SK-N-SH treated with all-trans-retinoic acid at 6 μM for 48 hours (cell line): ENCODE measurements around the gene SPATA33.

ENCODE experiments used
- ATAC-seq: fragments of 200-7000 bp; cut with Tn5 transposase; 3 replicates; pipeline ENCODE4 v1.9.1; 2020; ENCODE audit warnings: mild to moderate bottlenecking, moderate library complexity
- ARNTL ChIP-seq: fragments of 450-650 bp; formaldehyde crosslinking; IDR thresholded peaks from 2 replicates; pipeline ENCODE4 v1.5.0; 2020; ENCODE audit warnings: low read depth, mild to moderate bottlenecking, moderate library complexity, borderline replicate concordance
- BACH2 ChIP-seq: fragments of 250-450 bp; sonication (Bioruptor Pico); IDR thresholded peaks from 2 replicates; pipeline ENCODE4 v1.9.0; 2021; ENCODE audit warnings: mild to moderate bottlenecking, borderline replicate concordance
- CREB5 ChIP-seq: fragments of 250-450 bp; sonication (Bioruptor Pico); IDR thresholded peaks from 2 replicates; pipeline ENCODE4 v1.5.1; 2020; ENCODE audit warnings: low read depth, mild to moderate bottlenecking, moderate library complexity
- CSRNP3 ChIP-seq: fragments of 250-450 bp; sonication (Bioruptor Pico); IDR thresholded peaks from 2 replicates; pipeline ENCODE4 v1.5.1; 2021; ENCODE audit warnings: mild to moderate bottlenecking, moderate library complexity
- ESRRG ChIP-seq: fragments of 250-450 bp; sonication (Bioruptor Pico); IDR thresholded peaks from 2 replicates; pipeline ENCODE4 v1.6.1; 2021; ENCODE audit warnings: mild to moderate bottlenecking
- OSR1 ChIP-seq: fragments of 250-450 bp; sonication (Bioruptor Pico); IDR thresholded peaks from 2 replicates; pipeline ENCODE4 v1.8.0; 2022; ENCODE audit warnings: moderate library complexity, mild to moderate bottlenecking, inconsistent platforms
- PATZ1 ChIP-seq: fragments of 250-450 bp; sonication (Bioruptor Pico); IDR thresholded peaks from 2 replicates; pipeline ENCODE4 v1.8.0; 2020; ENCODE audit warnings: mild to moderate bottlenecking, moderate library complexity, borderline replicate concordance
- POU6F1 ChIP-seq: fragments of 250-450 bp; sonication (Bioruptor Pico); IDR thresholded peaks from 2 replicates; pipeline ENCODE4 v1.8.0; 2021; ENCODE audit warnings: low read depth, mild to moderate bottlenecking, moderate library complexity, borderline replicate concordance
- PPARA ChIP-seq: fragments of 250-450 bp; sonication (Bioruptor Pico); IDR thresholded peaks from 2 replicates; pipeline ENCODE4 v1.5.0; 2020; ENCODE audit warnings: mild to moderate bottlenecking, borderline replicate concordance
- RARB ChIP-seq: fragments of 250-450 bp; sonication (Bioruptor Pico); IDR thresholded peaks from 2 replicates; pipeline ENCODE4 v1.8.0; 2021; ENCODE audit warnings: mild to moderate bottlenecking, moderate library complexity
- SNAI2 ChIP-seq: fragments of 250-450 bp; sonication (Bioruptor Pico); IDR thresholded peaks from 2 replicates; pipeline ENCODE4 v1.5.0; 2020; ENCODE audit warnings: mild to moderate bottlenecking, moderate library complexity
- TCF4 ChIP-seq: fragments of 250-450 bp; sonication (Bioruptor Pico); IDR thresholded peaks from 2 replicates; pipeline ENCODE4 v1.8.0; 2021; ENCODE audit warnings: mild to moderate bottlenecking, moderate library complexity, borderline replicate concordance
- TOX ChIP-seq: fragments of 250-450 bp; sonication (Bioruptor Pico); IDR thresholded peaks from 2 replicates; pipeline ENCODE4 v1.8.0; 2021; ENCODE audit warnings: mild to moderate bottlenecking, moderate library complexity, borderline replicate concordance
- TSHZ2 ChIP-seq: fragments of 250-450 bp; sonication (Bioruptor Pico); IDR thresholded peaks from 2 replicates; pipeline ENCODE4 v1.5.0; 2020; ENCODE audit warnings: mild to moderate bottlenecking, moderate library complexity
- ZC3H10 ChIP-seq: fragments of 250-450 bp; sonication (Bioruptor Pico); IDR thresholded peaks from 2 replicates; pipeline ENCODE4 v1.5.1; 2021; ENCODE audit warnings: mild to moderate bottlenecking, moderate library complexity
- ZFP3 ChIP-seq: fragments of 250-450 bp; sonication (Bioruptor Pico); IDR thresholded peaks from 2 replicates; pipeline ENCODE4 v1.5.0; 2020; ENCODE audit warnings: mild to moderate bottlenecking, moderate library complexity
- ZFP30 ChIP-seq: fragments of 450-650 bp; formaldehyde crosslinking; IDR thresholded peaks from 2 replicates; pipeline ENCODE4 v1.5.0; 2022; ENCODE audit warnings: mild to moderate bottlenecking, moderate library complexity
- ZNF565 ChIP-seq: fragments of 450-650 bp; formaldehyde crosslinking; conservative IDR thresholded peaks from 2 replicates; pipeline ENCODE4 v1.5.0; 2020; ENCODE audit warnings: low read depth, mild to moderate bottlenecking, moderate library complexity
- ZNF70 ChIP-seq: fragments of 450-650 bp; formaldehyde crosslinking; IDR thresholded peaks from 2 replicates; pipeline ENCODE4 v1.5.0; 2020; ENCODE audit warnings: mild to moderate bottlenecking, moderate library complexity
- ZNF8 ChIP-seq: fragments of 450-650 bp; formaldehyde crosslinking; IDR thresholded peaks from 2 replicates; pipeline ENCODE4 v1.5.0; 2020; ENCODE audit warnings: mild to moderate bottlenecking, moderate library complexity

Gene SPATA33

GRCh38 chr16:89620406-89620841 lies 37.2 kb upstream of the SPATA33 start:
- TF ChIP-seq ZC3H10 (no peak), POU6F1 (no peak), BACH2 (CRISPR knock-in tag) (no peak), TCF4 (CRISPR knock-in tag) (no peak), ZFP3 (CRISPR knock-in tag) (no peak), ZNF8 (CRISPR knock-in tag) (no peak), TOX (CRISPR knock-in tag) (no peak), ZNF70 (CRISPR knock-in tag) (no peak), OSR1 (CRISPR knock-in tag) (no peak), ARNTL (CRISPR knock-in tag) (no peak), ESRRG (CRISPR knock-in tag) (no peak), SNAI2 (CRISPR knock-in tag) (no peak), PPARA (CRISPR knock-in tag) (no peak), TSHZ2 (CRISPR knock-in tag) (no peak), ZNF565 (CRISPR knock-in tag) (no peak), PATZ1 (CRISPR knock-in tag) (no peak), CREB5 (no peak), ZFP30 (CRISPR knock-in tag) (no peak)
- ATAC-seq = no peak

GRCh38 chr16:89621136-89621697 lies 36.4 kb upstream of the SPATA33 start:
- ATAC-seq = no peak
- TF ChIP-seq TOX (CRISPR knock-in tag) (no peak), ARNTL (CRISPR knock-in tag) (no peak), PPARA (CRISPR knock-in tag) (no peak), CSRNP3 (CRISPR knock-in tag) (no peak), OSR1 (CRISPR knock-in tag) (no peak), RARB (no peak), ZNF70 (CRISPR knock-in tag) (no peak), CREB5 (no peak), PATZ1 (CRISPR knock-in tag) (no peak)
